ENCODE data around the gene SMAD5. TPM values are rescaled to one million over a fixed set of nuclear protein-coding genes. Genes with fewer than 3 reads are reported as not detected.

SMAD5 gene
- total and polyA plus RNA-seq, 2 donors: 20.4 to 167 TPM

- no peaks in the 10 kb centered on the region for H3K36me3 ChIP-seq (ENCODE audit: insufficient read depth)
- no peak overlapping the region for H3K27ac ChIP-seq (ENCODE audit: low read depth)
- DNase-seq (ENCODE audit: extremely low spot score): no peak
- 65% methylated on average over 9 of the region's 9 CpGs for WGBS
- H3K4me3 ChIP-seq (ENCODE audit: low read depth, low read length): no peak overlapping the region
- H3K4me1 ChIP-seq (ENCODE audit: insufficient read depth): no peaks in the 10 kb centered on the region
These were observed 81.4 kb downstream of the SMAD5 start for GRCh38 chr5:136213919-136214493.

DNA sequence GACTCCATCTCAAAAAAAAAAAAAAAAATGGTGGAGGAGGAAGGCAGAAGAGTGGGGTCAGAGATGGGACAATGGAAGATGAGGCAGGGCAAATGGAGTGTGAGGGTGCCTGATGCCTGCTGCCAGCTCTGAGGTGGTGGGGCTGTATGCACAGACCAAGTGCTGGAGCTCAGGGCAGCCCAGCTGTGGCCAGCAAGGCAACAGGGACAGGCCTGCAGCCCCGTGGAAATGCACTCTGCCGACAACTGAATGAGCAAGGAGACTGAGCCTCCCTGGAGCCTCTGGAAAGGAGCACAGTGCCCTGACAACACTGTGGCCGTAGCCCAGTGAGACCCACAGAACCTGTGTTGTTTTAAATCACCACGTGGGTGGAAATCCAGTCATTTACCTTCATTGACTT lies 83.2 kb downstream of the SMAD5 start:
- H3K27ac ChIP-seq (ENCODE audit: low read depth): no peak overlapping the region
- 80% methylated on average over 4 of the region's 4 CpGs for WGBS
- H3K36me3 ChIP-seq (ENCODE audit: insufficient read depth): no peaks in the 10 kb centered on the region
- H3K4me3 ChIP-seq (ENCODE audit: low read depth, low read length): no peak overlapping the region
- no peaks in the 10 kb centered on the region for H3K4me1 ChIP-seq (ENCODE audit: insufficient read depth)
- DNase-seq (ENCODE audit: extremely low spot score): no peak

GRCh38 chr5:136216230-136216629 lies 83.6 kb downstream of the SMAD5 start:
- H3K4me1 ChIP-seq (ENCODE audit: insufficient read depth): no peaks in the 10 kb centered on the region
- H3K4me3 ChIP-seq (ENCODE audit: low read depth, low read length): no peak overlapping the region
- WGBS: 86% methylated on average over 8 of the region's 8 CpGs
- DNase-seq (ENCODE audit: extremely low spot score): no peak
- no peaks in the 10 kb centered on the region for H3K36me3 ChIP-seq (ENCODE audit: insufficient read depth)
- H3K27ac ChIP-seq (ENCODE audit: low read depth): no peak overlapping the region

GRCh38 chr5:136221340-136221739 lies 88.7 kb downstream of the SMAD5 start:
- H3K4me1 ChIP-seq (ENCODE audit: insufficient read depth): no peaks in the 10 kb centered on the region
- no peaks in the 10 kb centered on the region for H3K36me3 ChIP-seq (ENCODE audit: insufficient read depth)
- no peak for DNase-seq (ENCODE audit: extremely low spot score)
- H3K4me3 ChIP-seq (ENCODE audit: low read depth, low read length): no peak overlapping the region
- H3K27ac ChIP-seq (ENCODE audit: low read depth): no peak overlapping the region
- 96% methylated on average over 4 of the region's 4 CpGs for WGBS

- 68% methylated on average over 4 of the region's 4 CpGs for WGBS
- DNase-seq (ENCODE audit: extremely low spot score): no peak
- H3K36me3 ChIP-seq (ENCODE audit: insufficient read depth): no peaks in the 10 kb centered on the region
These were observed 90.1 kb downstream of the SMAD5 start for GRCh38 chr5:136222580-136223235.

GRCh38 chr5:136225796-136226195 lies 93.2 kb downstream of the SMAD5 start:
- no peaks in the 10 kb centered on the region for H3K36me3 ChIP-seq (ENCODE audit: insufficient read depth)
- no peak for DNase-seq (ENCODE audit: extremely low spot score)
- 48% methylated on average over 2 of the region's 2 CpGs for WGBS
- no peak overlapping the region for H3K27ac ChIP-seq (ENCODE audit: low read depth)
- H3K4me3 ChIP-seq (ENCODE audit: low read depth, low read length): no peak overlapping the region
- no peaks in the 10 kb centered on the region for H3K4me1 ChIP-seq (ENCODE audit: insufficient read depth)

More at GRCh38 chr5:136222580-136223235, 90.1 kb downstream of the SMAD5 start:
- no peak overlapping the region for H3K4me3 ChIP-seq (ENCODE audit: low read depth, low read length)
- H3K4me1 ChIP-seq (ENCODE audit: insufficient read depth): no peaks in the 10 kb centered on the region
- no peak overlapping the region for H3K27ac ChIP-seq (ENCODE audit: low read depth)

- H3K36me3 ChIP-seq (ENCODE audit: insufficient read depth): no peaks in the 10 kb centered on the region
- H3K4me1 ChIP-seq (ENCODE audit: insufficient read depth): no peaks in the 10 kb centered on the region
- H3K27ac ChIP-seq (ENCODE audit: low read depth): no peak overlapping the region
- H3K4me3 ChIP-seq (ENCODE audit: low read depth, low read length): no peak overlapping the region
- 64% methylated on average over 2 of the region's 2 CpGs for WGBS
- DNase-seq (ENCODE audit: extremely low spot score): no peak
These were observed 93.8 kb downstream of the SMAD5 start for GRCh38 chr5:136226401-136226800.

GRCh38 chr5:136228136-136228757 lies 95.6 kb downstream of the SMAD5 start:
- H3K4me1 ChIP-seq (ENCODE audit: insufficient read depth): no peaks in the 10 kb centered on the region
- H3K4me3 ChIP-seq (ENCODE audit: low read depth, low read length): no peak overlapping the region
- WGBS: 34% methylated on average over 7 of the region's 7 CpGs
- H3K27ac ChIP-seq (ENCODE audit: low read depth): no peak overlapping the region
- no peaks in the 10 kb centered on the region for H3K36me3 ChIP-seq (ENCODE audit: insufficient read depth)
- DNase-seq (ENCODE audit: extremely low spot score): no peak

GRCh38 chr5:136230176-136230575 lies 97.5 kb downstream of the SMAD5 start:
- no peaks in the 10 kb centered on the region for H3K4me1 ChIP-seq (ENCODE audit: insufficient read depth)
- no peak for DNase-seq (ENCODE audit: extremely low spot score)
- 27% methylated on average over 1 of the region's 1 CpG for WGBS
- no peak overlapping the region for H3K27ac ChIP-seq (ENCODE audit: low read depth)
- H3K36me3 ChIP-seq (ENCODE audit: insufficient read depth): no peaks in the 10 kb centered on the region
- H3K4me3 ChIP-seq (ENCODE audit: low read depth, low read length): no peak overlapping the region

DNA sequence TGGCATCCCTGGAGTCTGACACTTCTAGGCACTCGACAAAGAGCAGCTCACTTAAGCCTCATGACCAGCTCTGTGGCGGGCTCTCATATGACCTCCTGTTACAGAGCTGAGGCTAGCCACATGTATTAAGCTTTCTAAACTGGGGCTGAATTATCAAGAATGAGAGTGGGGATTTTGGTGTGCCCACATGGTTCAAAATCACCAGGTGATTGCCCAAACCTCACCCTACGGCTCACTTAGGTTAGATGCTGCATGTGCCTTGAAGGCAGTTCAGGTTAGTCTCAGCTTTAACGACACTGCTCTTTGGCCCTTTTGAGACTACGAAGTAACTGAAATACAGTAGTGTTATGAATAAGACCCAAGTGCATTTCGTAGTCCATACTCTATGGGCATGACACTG lies 99.7 kb downstream of the SMAD5 start:
- no peaks in the 10 kb centered on the region for H3K4me1 ChIP-seq (ENCODE audit: insufficient read depth)
- no peak overlapping the region for H3K4me3 ChIP-seq (ENCODE audit: low read depth, low read length)
- WGBS: 85% methylated on average over 6 of the region's 6 CpGs
- no peak overlapping the region for H3K27ac ChIP-seq (ENCODE audit: low read depth)
- no peaks in the 10 kb centered on the region for H3K36me3 ChIP-seq (ENCODE audit: insufficient read depth)
- no peak for DNase-seq (ENCODE audit: extremely low spot score)

Small RNA genes within 50 kb of the gene (small RNA-seq; reads per million reads assigned to genes)
- not detected for gene RF02173
- gene RF02175: not detected
- not detected for gene RF02176

Other genes with a start within 250 kb of the SMAD5 start
- not detected for gene IL9, start 237.0 kb upstream of the SMAD5 start, total RNA-seq
- not detected for gene IL9, start 237.0 kb upstream of the SMAD5 start, polyA plus RNA-seq
- not detected for gene LECT2, start 177.9 kb upstream of the SMAD5 start, total RNA-seq
- gene LECT2, start 177.9 kb upstream of the SMAD5 start, polyA plus RNA-seq: not detected
- 394 TPM for gene TGFBI, start 103.9 kb upstream of the SMAD5 start, total RNA-seq
- 220 TPM for gene TGFBI, start 103.9 kb upstream of the SMAD5 start, polyA plus RNA-seq
- not detected for gene SMIM32, start 60.3 kb downstream of the SMAD5 start, total RNA-seq
- gene SMIM32, start 60.3 kb downstream of the SMAD5 start, polyA plus RNA-seq: 0.09 TPM
- gene TRPC7, start 232.7 kb downstream of the SMAD5 start, total RNA-seq: 0.53 TPM
- not detected for gene TRPC7, start 232.7 kb downstream of the SMAD5 start, polyA plus RNA-seq

All from urinary bladder (tissue), 4 donors.